Smooth muscle cell of trachea (primary cell): ENCODE results near the gene ARHGAP40. TPM values are rescaled to one million over a fixed set of nuclear protein-coding genes. Genes with fewer than 3 reads are reported as not detected.

Experiments
- total RNA-seq: library from RNA; depleted of rRNA; stranded (reverse); fragments of >200 nt; gene quantifications from 2 replicates; pipeline ENCODE4 v1.2.1, GENCODE V29; 2014

Gene ARHGAP40
- not detected in 2 replicates for total RNA-seq

GRCh38 chr20:38601216-38602184, at the start of gene ARHGAP40:
TSS of gene ARHGAP40 (plus strand) at chr20:38601809.

GRCh38 chr20:38581013-38581412, 20.6 kb upstream of the ARHGAP40 start, which contains the start of gene ADIG:
TSS of gene ADIG (plus strand) at chr20:38581197. CDS start at chr20:38581251, 54 bp downstream.

Other genes starting within 250 kb of the ARHGAP40 start
- 4.5 and 6.5 TPM in 2 replicates for gene SNHG17, start 166.5 kb upstream of the ARHGAP40 start, total RNA-seq
- gene RALGAPB, start 129.0 kb upstream of the ARHGAP40 start, total RNA-seq, result 32.7 and 37.1 TPM in 2 replicates
- gene ADIG, start 20.6 kb upstream of the ARHGAP40 start, total RNA-seq, result not detected in 2 replicates
- not detected in 2 replicates for gene SLC32A1, start 122.7 kb downstream of the ARHGAP40 start, total RNA-seq
- 5.6 and 7.3 TPM in 2 replicates for gene ACTR5, start 146.7 kb downstream of the ARHGAP40 start, total RNA-seq
- under 0.01 and 0.15 TPM in 2 replicates for gene PPP1R16B, start 203.9 kb downstream of the ARHGAP40 start, total RNA-seq